Measurements from ENCODE around the gene FCMR.

Gene FCMR

GRCh38 chr1:206878456-206878855, 43.3 kb downstream of the FCMR start:
- Histone ChIP-seq H3K79me2 (ENCODE audit: control insufficient read depth, low read length) (no peaks in the 10 kb centered on the region), H3K4me3 (ENCODE audit: low read length) (no peak overlapping the region), H3K4me1 (ENCODE audit: control insufficient read depth, low read length) (no peaks in the 10 kb centered on the region), H3K36me3 (ENCODE audit: control insufficient read depth, low read length) (no peaks in the 10 kb centered on the region), H3K27me3 (ENCODE audit: control insufficient read depth, low read length) (no peaks in the 10 kb centered on the region), H3K9me3 (ENCODE audit: control insufficient read depth, insufficient read depth, low read length) (peaks cover 16% of the 10 kb centered on the region), H4K20me1 (ENCODE audit: control insufficient read depth, insufficient read depth, low read depth, low read length) (no peaks in the 10 kb centered on the region), H3K4me2 (ENCODE audit: low read length) (no peak overlapping the region), H3F3A (ENCODE audit: control insufficient read depth, insufficient read depth) (no peaks in the 10 kb centered on the region), H3K27ac (ENCODE audit: low read depth, low read length) (no peak overlapping the region), H3K9me2 (replicated peaks; ENCODE audit: control insufficient read depth, low read length) (no peaks in the 10 kb centered on the region)
- TF ChIP-seq EZH2phosphoT487 (IDR thresholded peaks at IDR 0.05; ENCODE audit: borderline replicate concordance, low read length) (no peak), CTCF (IDR thresholded peaks at IDR 0.05; ENCODE audit: low read depth, low read length, poor library complexity, severe bottlenecking) (peak; percentile 30)

- H3K9me2 ChIP-seq (replicated peaks; ENCODE audit: control insufficient read depth, low read length) = no peaks in the 10 kb centered on the region
- no peaks in the 10 kb centered on the region for H3F3A ChIP-seq (ENCODE audit: control insufficient read depth, insufficient read depth)
- H3K27me3 ChIP-seq (ENCODE audit: control insufficient read depth, low read length) = no peaks in the 10 kb centered on the region
- H3K4me2 ChIP-seq (ENCODE audit: low read length) = no peak overlapping the region
- H3K4me3 ChIP-seq (ENCODE audit: low read length) = no peak overlapping the region
- H3K9me3 ChIP-seq (ENCODE audit: control insufficient read depth, insufficient read depth, low read length) = peaks cover 16% of the 10 kb centered on the region
- H3K36me3 ChIP-seq (ENCODE audit: control insufficient read depth, low read length) = no peaks in the 10 kb centered on the region
- TF ChIP-seq CTCF (IDR thresholded peaks at IDR 0.05; ENCODE audit: low read depth, low read length, poor library complexity, severe bottlenecking) (no peak), EZH2phosphoT487 (IDR thresholded peaks at IDR 0.05; ENCODE audit: borderline replicate concordance, low read length) (no peak)
- no peaks in the 10 kb centered on the region for H3K4me1 ChIP-seq (ENCODE audit: control insufficient read depth, low read length)
- H3K27ac ChIP-seq (ENCODE audit: low read depth, low read length) = no peak overlapping the region
- H3K79me2 ChIP-seq (ENCODE audit: control insufficient read depth, low read length) = no peaks in the 10 kb centered on the region
- no peaks in the 10 kb centered on the region for H4K20me1 ChIP-seq (ENCODE audit: control insufficient read depth, insufficient read depth, low read depth, low read length)
These were observed 45.9 kb downstream of the FCMR start for GRCh38 chr1:206875752-206876377.

GRCh38 chr1:206873603-206874188, 48.0 kb downstream of the FCMR start:
- Histone ChIP-seq H3K27ac (ENCODE audit: low read depth, low read length) (no peak overlapping the region), H3K27me3 (ENCODE audit: control insufficient read depth, low read length) (0 out of 2 replicates have a peak, but pooled peaks cover 2% of the 10 kb centered on the region), H3K9me2 (replicated peaks; ENCODE audit: control insufficient read depth, low read length) (no peaks in the 10 kb centered on the region), H3K36me3 (ENCODE audit: control insufficient read depth, low read length) (no peaks in the 10 kb centered on the region), H3K9me3 (ENCODE audit: control insufficient read depth, insufficient read depth, low read length) (peaks cover 16% of the 10 kb centered on the region), H3K4me3 (ENCODE audit: low read length) (no peak overlapping the region), H3F3A (ENCODE audit: control insufficient read depth, insufficient read depth) (no peaks in the 10 kb centered on the region), H3K4me2 (ENCODE audit: low read length) (no peak overlapping the region), H3K4me1 (ENCODE audit: control insufficient read depth, low read length) (no peaks in the 10 kb centered on the region), H4K20me1 (ENCODE audit: control insufficient read depth, insufficient read depth, low read depth, low read length) (no peaks in the 10 kb centered on the region), H3K79me2 (ENCODE audit: control insufficient read depth, low read length) (no peaks in the 10 kb centered on the region)
- no peak for TF ChIP-seq EZH2phosphoT487 (IDR thresholded peaks at IDR 0.05; ENCODE audit: borderline replicate concordance, low read length)
- TF ChIP-seq CTCF (IDR thresholded peaks at IDR 0.05; ENCODE audit: low read depth, low read length, poor library complexity, severe bottlenecking) = no peak

All from DOHH2 (cell line).